Occipital lobe (tissue), 3 donors: ENCODE data around the gene PLCD4. TPM values are rescaled to one million over a fixed set of nuclear protein-coding genes. Genes with fewer than 3 reads are reported as not detected.

Experiments
- DNase-seq: peaks from one replicate; lab custom pipeline; 2025; lab: John Stamatoyannopoulos, UW
- small RNA-seq: library from RNA; depleted of rRNA; stranded (forward); fragments of <200 nt; gene quantifications from one replicate; pipeline ENCODE3, GENCODE V24; 2014
- total RNA-seq: library from RNA; depleted of rRNA; stranded (reverse); fragments of >200 nt; gene quantifications from one replicate; pipeline ENCODE4 v1.2.3, GENCODE V29; 2014

PLCD4 gene
- total RNA-seq, 1 donor from 2014 or later, result 0.31 TPM

GRCh38 chr2:218664653-218665052 is 57.0 kb downstream of the PLCD4 start:
- DNase-seq, result no peak

DNA sequence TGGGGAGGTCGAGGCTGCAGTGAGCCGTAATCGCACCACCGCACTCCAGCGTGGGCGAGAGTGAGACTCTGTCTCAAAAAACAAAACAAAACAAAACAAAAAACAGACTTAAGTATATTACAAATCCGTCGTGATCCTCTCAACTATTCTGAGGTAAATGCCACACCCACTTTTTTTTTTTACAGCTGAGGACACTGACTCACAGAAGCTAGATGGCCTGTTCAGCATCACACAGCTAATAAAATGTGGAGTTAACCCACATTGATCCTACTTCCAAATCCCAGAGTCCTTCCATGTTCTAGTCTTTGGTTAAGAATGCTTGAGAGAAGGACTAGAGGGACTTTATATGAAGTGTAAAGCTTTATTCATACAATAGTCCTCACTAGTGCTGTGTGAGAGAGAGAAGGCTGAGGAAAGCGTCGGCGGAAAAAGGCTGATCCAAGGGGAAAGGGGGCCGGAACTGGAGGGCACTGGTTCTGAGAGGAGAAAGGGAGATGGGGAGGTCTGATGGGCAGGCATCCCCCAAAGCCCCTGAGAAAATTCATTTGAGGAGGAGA is 63.5 kb downstream of the PLCD4 start:
- DNase-seq, result no peak

- DNase-seq, result peak; percentile 89
Measured at GRCh38 chr2:218671654-218672566, 64.2 kb downstream of the PLCD4 start, which contains the start of the genes RNF25 and STK36. Gene RNF25 (minus strand): TSS chr2:218672002. CDS start chr2:218671970, 32 bp downstream. Gene STK36 (plus strand): TSS chr2:218672086. CDS start chr2:218672830, 744 bp downstream.

DNA sequence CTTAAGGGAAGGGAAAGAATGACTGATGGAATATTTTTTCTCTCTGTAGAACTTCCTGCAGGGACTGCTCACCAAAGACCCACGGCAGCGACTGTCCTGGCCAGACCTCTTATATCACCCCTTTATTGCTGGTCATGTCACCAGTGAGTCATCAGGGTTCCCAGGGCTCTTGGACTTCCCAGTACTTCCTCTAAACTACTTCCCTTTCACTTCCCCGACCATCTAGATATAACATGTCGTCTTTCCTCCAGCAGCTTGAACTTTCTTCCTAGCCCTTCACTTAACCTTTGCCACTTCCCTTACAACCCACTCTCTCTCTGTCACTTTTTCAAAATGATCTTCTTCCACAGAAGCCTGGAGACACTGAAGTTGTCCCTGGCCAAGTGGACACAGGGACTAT is 71.4 kb downstream of the PLCD4 start:
- DNase-seq, result no peak

DNA sequence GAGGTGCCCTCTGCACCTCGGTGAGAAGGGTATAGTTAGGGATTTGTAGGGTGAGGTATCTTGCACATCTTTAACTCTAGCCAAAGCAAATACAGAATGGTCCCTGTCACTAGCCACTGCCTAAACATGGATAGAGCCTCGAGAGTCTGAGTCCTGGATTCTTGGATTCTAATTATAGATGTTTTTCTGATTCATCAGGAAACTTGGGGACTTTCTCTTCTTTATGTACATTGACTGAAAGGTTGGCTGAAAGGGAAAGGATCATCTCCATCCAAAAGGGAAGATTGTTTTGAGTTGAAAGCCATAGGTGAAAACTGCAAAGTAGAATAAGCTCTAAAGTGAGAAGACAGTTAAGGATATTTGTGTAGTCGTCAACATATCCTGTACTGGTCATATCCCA is 72.4 kb downstream of the PLCD4 start:
- no peak for DNase-seq

Small RNA genes within 50 kb of the gene (small RNA-seq; reads per million reads assigned to genes)
- gene RNU6-136P, result not detected

Other genes starting within 250 kb of the PLCD4 start
- 1.7 TPM for gene SLC11A1, start 225.6 kb upstream of the PLCD4 start, total RNA-seq
- gene CTDSP1, start 208.0 kb upstream of the PLCD4 start, total RNA-seq, result 13.3 TPM
- not detected for gene VIL1, start 188.8 kb upstream of the PLCD4 start, total RNA-seq
- gene USP37, start 39.5 kb upstream of the PLCD4 start, total RNA-seq, result 38.7 TPM
- gene CNOT9, start 39.1 kb upstream of the PLCD4 start, total RNA-seq, result 39.6 TPM
- 11.9 TPM for gene ZNF142, start 51.7 kb downstream of the PLCD4 start, total RNA-seq
- gene BCS1L, start 51.8 kb downstream of the PLCD4 start, total RNA-seq, result 23.4 TPM
- 18.1 TPM for gene RNF25, start 64.1 kb downstream of the PLCD4 start, total RNA-seq
- gene STK36, start 64.2 kb downstream of the PLCD4 start, total RNA-seq, result 20.9 TPM
- gene TTLL4, start 102.9 kb downstream of the PLCD4 start, total RNA-seq, result 6.7 TPM
- gene CYP27A1, start 174.2 kb downstream of the PLCD4 start, total RNA-seq, result 2.8 TPM
- not detected for gene PRKAG3, start 223.9 kb downstream of the PLCD4 start, total RNA-seq